Measurements from ENCODE around the gene CMTM5. TPM values are rescaled to one million over a fixed set of nuclear protein-coding genes. Genes with fewer than 3 reads are reported as not detected.

CMTM5 gene
- total RNA-seq, 2 donors from 2014 or later = 0.40 to 1.4 TPM

DNA sequence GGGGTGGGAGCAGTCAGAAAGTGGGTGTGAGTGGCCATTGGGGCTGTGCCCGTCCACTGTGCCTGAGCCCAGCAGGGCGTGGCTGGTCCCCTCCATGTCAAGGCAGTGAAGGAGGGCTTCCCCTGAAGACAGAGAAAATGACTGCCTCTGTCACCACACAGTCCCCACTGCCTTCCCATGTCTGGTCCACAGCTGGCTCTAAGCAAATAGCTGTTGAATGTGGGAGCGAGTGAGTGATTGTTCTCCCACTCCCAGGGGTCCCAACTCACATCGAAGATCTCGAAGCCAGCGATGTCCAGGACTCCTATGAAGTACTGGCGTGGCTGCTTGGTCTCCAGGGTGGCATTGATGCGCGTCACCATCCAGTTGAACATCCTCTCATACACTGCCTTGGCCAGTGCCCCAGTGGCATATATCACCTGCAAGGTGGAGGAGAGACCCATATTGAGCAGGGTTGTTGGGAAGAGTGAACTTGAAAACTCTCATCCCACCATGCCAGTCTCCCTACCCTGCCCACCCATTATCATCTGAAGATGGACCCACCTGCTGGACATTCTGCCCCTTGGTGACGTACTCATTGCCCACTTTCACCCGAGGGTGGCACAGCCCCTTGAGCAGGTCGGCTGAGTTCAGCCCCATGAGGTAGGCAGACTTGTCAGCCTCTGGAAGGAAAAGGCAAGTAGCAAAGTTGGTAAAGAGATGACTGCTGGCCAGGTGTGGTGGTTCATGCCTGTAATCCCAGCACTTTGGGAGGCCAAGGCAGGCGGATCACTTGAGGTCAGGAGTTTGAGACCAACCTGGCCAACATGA, 52.0 kb downstream of the CMTM5 start:
- Mint-ChIP-seq H3K27me3 (ENCODE audit: insufficient read depth) (peaks cover 42% of the 10 kb centered on the region), H3K9me3 (no peaks in the 10 kb centered on the region), H3K27ac (no peak overlapping the region), H3K4me3 (no peak overlapping the region), H3K4me1 (peaks cover 10% of the 10 kb centered on the region), H3K36me3 (ENCODE audit: low read depth) (no peaks in the 10 kb centered on the region)
- H3K4me3 ChIP-seq (ENCODE audit: low read length) = no peak overlapping the region
- no peak overlapping the region for H3K27ac ChIP-seq (ENCODE audit: low read depth, low read length)
- TF ChIP-seq, protein P1, sequence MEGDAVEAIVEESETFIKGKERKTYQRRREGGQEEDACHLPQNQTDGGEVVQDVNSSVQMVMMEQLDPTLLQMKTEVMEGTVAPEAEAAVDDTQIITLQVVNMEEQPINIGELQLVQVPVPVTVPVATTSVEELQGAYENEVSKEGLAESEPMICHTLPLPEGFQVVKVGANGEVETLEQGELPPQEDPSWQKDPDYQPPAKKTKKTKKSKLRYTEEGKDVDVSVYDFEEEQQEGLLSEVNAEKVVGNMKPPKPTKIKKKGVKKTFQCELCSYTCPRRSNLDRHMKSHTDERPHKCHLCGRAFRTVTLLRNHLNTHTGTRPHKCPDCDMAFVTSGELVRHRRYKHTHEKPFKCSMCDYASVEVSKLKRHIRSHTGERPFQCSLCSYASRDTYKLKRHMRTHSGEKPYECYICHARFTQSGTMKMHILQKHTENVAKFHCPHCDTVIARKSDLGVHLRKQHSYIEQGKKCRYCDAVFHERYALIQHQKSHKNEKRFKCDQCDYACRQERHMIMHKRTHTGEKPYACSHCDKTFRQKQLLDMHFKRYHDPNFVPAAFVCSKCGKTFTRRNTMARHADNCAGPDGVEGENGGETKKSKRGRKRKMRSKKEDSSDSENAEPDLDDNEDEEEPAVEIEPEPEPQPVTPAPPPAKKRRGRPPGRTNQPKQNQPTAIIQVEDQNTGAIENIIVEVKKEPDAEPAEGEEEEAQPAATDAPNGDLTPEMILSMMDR (conservative IDR thresholded peaks at IDR 0.05) = no peak
- DNase-seq = no peak
- H3K4me1 ChIP-seq (ENCODE audit: control insufficient read depth, insufficient read depth, low read length) = no peaks in the 10 kb centered on the region
- no peaks in the 10 kb centered on the region for H3K9me3 ChIP-seq (ENCODE audit: control insufficient read depth, low read length)
- peaks cover 11% of the 10 kb centered on the region for H3K27me3 ChIP-seq (ENCODE audit: control insufficient read depth, insufficient read depth, low read length, poor library complexity, severe bottlenecking)
- no peak overlapping the region for H3K9ac ChIP-seq (ENCODE audit: extremely low read depth, low read length, poor library complexity, severe bottlenecking)
- WGBS, 2 experiments (ENCODE audit: insufficient coverage in 1 of 2, insufficient read length in 1 of 2) = 83 to 90% methylated on average over 1 to 13 of the region's 13 CpGs
- no peaks in the 10 kb centered on the region for H3K36me3 ChIP-seq (ENCODE audit: control insufficient read depth, insufficient read depth, low read length)

Small RNAs within 50 kb of the gene (microRNA-seq; reads per million reads assigned to microRNA genes)
- gene MIR208A (ENCODE audit: borderline microRNAs expressed) = 11.1 reads per million, percentile 47 among the genes with 10 or more reads in this experiment
- 1.0 reads per million for gene MIR208B (ENCODE audit: borderline microRNAs expressed)

Other genes starting within 250 kb of the CMTM5 start
- gene SLC7A8, start 193.4 kb upstream of the CMTM5 start, total RNA-seq = 10 to 100 TPM; 47.6 to 48.9 TPM
- not detected for gene RNF212B, start 139.1 kb upstream of the CMTM5 start, total RNA-seq
- gene HOMEZ, start 90.9 kb upstream of the CMTM5 start, total RNA-seq = 10 to 100 TPM; 23.8 to 32.0 TPM
- 1 to 10 TPM; 5.7 to 6.5 TPM for gene PPP1R3E, start 74.2 kb upstream of the CMTM5 start, total RNA-seq
- gene BCL2L2, start 70.2 kb upstream of the CMTM5 start, total RNA-seq = 10 to 100 TPM; 21.9 to 29.5 TPM
- 100 to 1,000 TPM; 293 TPM for gene PABPN1, start 55.6 kb upstream of the CMTM5 start, total RNA-seq
- 10 to 100 TPM; 49.9 to 89.0 TPM for gene SLC22A17, start 24.2 kb upstream of the CMTM5 start, total RNA-seq
- gene EFS, start 11.9 kb upstream of the CMTM5 start, total RNA-seq = 10 to 100 TPM; 69.9 to 96.4 TPM
- gene IL25, start 4.2 kb upstream of the CMTM5 start, total RNA-seq = not detected
- gene MYH6, start 31.2 kb downstream of the CMTM5 start, total RNA-seq = not detected
- under 1 TPM in 1 of 2 donors, not detected in 1; 0.55 TPM for gene MYH7, start 58.6 kb downstream of the CMTM5 start, total RNA-seq
- 10 to 100 TPM; 43.2 to 45.3 TPM for gene NGDN, start 92.7 kb downstream of the CMTM5 start, total RNA-seq
- gene ZFHX2, start 174.7 kb downstream of the CMTM5 start, total RNA-seq = 10 to 100 TPM; 12.8 to 15.4 TPM
- gene THTPA, start 179.2 kb downstream of the CMTM5 start, total RNA-seq = 10 to 100 TPM; 13.0 to 17.0 TPM
- gene AP1G2, start 190.7 kb downstream of the CMTM5 start, total RNA-seq = 100 to 1,000 TPM; 203 to 209 TPM
- gene JPH4, start 201.7 kb downstream of the CMTM5 start, total RNA-seq = under 1 TPM; 0.18 to 0.91 TPM